KBM-7 (cell line): ENCODE measurements around the gene BLVRA.
"Not testable (repeated sequence)": the region's sequence is repeated elsewhere in the genome, so short reads cannot be mapped to it uniquely, and the experiment has no call there.

Experiments used
- DNase-seq: peaks from one replicate; pipeline ENCODE4 v3.0.0-alpha.2; 2015
- in situ Hi-C: fragments of 300-500 bp; cut with MboI; formaldehyde crosslinking; loops from 2 replicates; pipeline ENCODE4 v1.14.3; 2020; ENCODE audit warnings: low sequenced_read_pairs, low pct_unique_long_range_greater_than_20kb, mixed read lengths

BLVRA gene

DNA sequence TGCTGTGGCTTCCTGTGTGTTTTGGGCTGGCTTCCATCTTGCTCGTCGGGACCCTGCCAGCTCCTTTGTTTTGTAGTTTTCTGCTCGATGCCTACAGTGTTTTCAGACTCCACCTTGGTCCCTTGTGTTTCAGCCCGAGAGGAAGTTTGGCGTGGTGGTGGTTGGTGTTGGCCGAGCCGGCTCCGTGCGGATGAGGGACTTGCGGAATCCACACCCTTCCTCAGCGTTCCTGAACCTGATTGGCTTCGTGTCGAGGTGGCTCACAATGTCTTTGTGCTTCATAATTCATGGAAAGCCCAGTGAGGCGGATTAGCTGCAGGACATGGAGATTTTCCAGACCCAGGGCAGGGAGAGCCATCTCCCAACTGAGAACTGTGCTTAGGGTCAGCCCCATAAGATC lies 29.3 kb downstream of the BLVRA start:
- no peak for DNase-seq
- in situ Hi-C loops = no loop called here

DNA sequence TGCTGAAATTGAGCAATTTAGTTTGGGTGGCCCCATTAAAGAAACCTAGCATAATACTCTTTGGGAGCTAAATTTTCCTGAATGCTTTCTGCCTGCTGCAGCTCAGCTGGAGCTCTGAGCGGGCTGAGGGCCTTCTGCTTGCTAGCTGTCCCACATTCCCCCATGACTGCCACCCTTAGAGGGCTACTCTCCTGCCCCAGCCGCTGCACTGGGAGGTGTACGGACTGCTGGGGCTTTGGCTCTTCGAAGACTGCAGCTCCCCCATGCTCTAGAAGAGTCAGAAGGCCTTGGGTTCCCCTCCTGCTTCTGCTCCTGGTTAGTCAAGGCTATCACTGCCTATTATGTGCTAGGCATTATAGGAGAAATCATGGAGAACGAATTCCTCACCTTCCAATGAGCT lies 31.5 kb downstream of the BLVRA start:
- no peak for DNase-seq
- in situ Hi-C loops = no loop called here

DNA sequence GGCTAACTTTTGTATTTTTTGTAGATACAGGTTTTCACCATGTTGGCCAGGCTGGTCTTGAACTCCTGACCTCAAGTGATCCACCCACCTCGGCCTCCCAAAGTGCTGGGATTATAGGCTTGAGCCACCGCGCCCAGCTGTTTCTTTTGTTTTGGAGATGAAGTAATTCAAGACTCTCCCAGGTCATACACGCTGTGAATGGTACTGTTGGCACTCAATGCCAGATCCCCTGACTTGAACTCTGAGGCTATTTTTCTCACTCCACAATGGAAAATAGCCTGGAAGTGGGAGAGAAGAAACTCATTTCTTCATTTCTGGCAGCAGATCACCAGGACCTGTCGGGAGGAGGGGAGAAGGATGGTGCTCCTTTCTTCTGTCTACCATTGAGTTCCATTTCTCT lies 32.4 kb downstream of the BLVRA start:
- no peak for DNase-seq
- in situ Hi-C loops = no loop called here

DNA sequence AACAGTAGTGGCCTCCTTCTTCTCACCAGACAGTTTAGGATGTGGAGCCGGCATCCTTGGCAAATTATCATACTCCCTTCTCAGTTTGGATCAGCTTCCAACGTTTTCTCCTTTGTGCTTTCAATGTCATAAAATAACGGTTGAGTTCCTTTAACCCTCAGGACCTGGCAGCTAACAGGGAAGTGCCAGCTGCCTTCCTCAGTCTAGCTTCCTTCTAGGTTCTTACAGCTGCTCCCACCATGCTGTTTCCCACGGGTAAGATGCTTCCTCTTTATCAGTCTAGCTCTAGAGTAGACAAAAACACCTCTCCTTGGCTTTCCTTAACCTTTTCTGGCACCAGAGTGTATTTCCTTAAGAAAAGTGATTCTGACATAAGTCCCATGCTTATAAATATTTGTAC lies 33.2 kb downstream of the BLVRA start:
- in situ Hi-C loops = no loop called here
- peak; percentile 55 for DNase-seq

DNA sequence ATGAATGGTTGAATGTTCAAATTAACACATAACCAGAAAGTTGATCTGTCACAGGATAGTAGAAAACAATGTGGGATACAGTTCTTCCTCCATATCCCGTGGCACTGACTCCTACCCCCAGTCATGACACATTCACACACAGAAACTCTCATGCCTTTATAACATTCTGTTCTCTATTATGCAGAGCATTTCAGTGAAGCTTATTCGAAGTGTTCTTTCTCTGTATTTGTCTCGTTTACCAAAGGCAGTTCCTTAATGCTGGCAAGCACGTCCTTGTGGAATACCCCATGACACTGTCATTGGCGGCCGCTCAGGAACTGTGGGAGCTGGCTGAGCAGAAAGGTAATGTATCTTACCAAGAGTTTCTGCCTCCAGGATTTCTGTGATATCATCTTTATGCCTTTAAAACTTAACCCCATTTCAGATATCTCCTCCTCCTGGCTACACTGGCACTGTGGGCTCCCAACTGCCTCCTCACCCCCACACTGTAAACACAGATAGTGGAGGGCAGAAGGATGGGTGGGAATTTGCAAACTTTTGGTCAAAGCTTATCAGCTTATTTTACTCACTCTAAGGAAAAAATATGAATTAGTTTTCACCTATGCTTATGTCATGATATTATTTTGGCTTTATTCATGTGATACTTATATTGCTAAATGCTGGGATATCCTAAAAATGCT lies 34.1 kb downstream of the BLVRA start:
- in situ Hi-C loops = no loop called here
- no peak for DNase-seq

DNA sequence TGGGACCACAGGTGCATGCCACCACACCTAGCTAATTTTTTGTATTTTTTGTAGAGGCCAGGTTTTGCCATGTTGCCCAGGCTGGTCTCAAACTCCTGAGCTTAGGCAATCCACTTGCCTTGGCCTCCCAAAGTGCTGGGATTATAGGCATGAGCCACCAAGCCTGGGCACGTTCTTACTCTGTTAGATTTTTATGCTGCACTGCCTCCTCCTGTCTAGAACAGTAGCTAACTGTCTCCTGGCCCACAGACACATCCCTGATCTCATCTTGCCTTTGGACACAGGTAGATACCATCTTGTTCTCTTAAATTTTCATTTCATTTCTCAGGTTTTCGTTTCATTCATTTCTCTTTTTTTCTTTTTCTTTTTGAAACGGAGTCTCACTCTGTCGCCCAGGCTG lies 41.1 kb downstream of the BLVRA start:
- in situ Hi-C loops = no loop called here
- peak; percentile 7 for DNase-seq

DNA sequence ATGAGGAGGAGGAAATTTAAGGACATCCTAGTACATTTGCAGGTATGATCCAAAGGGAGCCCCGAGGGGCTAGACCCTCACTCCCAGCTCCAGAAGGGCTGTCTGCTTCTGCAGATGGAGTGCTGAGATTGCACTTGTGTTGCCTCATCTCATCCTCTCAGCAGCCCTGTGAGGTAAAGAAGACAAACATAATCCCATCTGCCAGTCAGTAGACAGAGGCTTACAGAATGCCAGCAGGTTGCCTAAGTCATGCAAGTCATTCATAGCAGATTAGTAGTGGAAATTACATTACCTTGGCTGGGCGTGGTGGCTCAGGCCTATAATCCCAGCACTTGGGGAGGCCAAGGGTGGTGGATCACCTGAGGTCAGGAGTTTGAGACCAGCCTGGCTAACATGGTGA lies 45.4 kb downstream of the BLVRA start:
- DNase-seq = no peak
- in situ Hi-C loops = no loop called here

DNA sequence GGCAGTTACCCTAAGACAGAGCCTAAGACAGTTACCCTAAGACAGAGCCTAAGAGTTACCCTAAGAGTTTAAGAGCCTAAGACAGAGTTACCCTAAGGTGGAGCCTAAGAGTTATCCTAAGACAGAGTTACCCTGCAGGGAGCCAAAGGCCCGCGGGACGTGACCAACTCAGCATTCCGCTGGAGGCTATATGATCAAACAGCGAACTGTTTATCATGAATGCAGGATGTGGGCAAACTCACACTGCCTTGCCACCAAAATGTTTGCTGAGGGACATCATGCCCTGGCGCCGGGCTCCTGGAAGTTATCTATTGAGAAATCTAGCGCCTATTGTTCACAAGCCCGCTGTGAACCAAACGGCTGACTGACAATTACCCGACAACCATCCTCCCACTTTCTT lies 49.9 kb downstream of the BLVRA start:
- in situ Hi-C loops = no loop called here
- DNase-seq = no peak

DNA sequence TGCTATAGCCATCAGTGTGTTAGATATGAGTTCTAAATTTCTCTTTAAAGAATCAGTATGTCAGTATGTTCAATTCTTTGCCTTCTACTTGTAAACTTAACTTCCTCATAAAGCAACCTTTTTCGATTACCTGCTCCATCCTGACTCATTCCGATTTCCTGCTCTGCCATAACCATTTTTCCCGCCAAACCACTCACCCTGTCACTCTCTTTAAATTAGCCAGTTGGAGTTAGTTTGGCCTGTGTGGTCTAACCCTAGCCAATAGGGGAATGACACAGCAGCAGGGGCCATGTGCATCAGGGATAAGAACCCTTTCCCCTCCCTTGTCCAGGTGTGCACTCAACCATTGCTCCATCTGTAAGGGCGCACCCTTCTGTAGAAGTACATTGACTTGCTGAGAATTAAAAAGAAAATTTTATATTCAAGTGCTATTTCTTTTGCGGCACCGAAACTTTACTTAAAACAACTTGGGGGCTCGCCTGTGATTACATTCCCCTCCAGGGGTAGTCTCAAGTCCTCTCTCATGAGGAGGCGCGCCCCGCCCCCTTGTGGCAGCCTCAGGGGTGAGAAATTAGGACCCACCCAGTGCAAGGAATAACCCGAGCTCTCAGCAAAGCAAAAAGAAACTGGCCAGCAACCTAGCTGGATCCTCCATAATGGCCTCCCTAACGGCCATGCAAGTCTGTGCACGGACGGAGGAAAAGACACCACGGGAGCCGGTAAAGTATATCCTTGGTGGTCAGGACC lies 51.9 kb downstream of the BLVRA start:
- in situ Hi-C loops = not testable (repeated sequence)
- peak; percentile 26 for DNase-seq

DNA sequence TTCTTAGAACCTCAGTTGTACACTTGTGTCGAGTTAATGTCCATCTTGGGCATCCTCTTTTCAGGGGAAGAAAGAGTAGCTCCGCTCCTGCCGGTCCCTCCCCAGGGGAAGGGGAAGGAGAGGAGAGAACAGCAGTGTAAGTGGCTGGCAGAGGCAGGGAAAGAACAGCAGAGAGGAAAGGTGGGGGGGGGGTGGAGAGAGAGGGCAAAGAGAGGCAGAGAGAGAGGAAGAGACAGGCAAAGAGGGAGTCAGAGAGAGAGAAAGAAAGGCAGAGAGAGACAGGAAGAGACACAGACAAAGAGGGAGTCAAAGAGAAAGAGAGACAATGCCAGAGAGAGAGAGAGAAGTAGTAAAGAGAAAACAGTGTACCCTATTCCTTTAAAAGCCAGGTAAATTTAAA lies 56.9 kb downstream of the BLVRA start:
- in situ Hi-C loops = no loop called here
- no peak for DNase-seq

DNA sequence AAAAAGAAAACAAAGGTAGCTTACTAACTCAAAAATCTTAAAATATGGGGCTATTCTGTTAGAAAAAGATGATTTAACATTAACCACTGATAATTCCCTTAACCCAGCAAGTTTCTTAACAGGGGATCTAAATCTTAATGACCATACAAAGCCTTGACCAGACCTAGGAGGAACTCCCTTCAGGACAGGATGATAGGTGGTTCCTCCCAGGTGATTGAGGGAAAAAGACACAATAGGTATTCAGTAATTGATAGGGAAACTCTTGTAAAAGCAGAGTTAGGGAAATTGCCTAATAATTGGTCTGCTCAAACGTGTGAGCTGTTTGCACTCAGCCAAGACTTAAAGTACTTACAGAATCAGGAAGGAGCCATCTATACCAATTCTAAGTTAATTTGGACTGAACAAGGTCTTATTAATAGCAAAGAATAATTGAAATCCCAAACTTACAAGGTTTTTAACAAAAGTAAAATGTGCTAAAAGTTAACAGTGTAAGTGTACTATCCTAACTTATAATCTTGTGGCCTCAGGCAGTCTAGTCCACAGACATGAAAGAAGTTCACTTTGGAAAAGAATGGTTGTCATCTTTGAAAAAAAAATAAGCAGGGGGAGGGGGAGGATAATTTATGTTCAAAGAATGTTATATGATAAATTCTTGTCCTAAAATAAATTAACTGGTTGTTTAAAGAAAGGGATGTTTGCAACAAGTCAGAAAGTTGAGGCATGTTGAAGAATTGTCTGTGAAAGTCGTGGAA lies 57.7 kb downstream of the BLVRA start:
- in situ Hi-C loops, DNase-seq: not testable (repeated sequence)

DNA sequence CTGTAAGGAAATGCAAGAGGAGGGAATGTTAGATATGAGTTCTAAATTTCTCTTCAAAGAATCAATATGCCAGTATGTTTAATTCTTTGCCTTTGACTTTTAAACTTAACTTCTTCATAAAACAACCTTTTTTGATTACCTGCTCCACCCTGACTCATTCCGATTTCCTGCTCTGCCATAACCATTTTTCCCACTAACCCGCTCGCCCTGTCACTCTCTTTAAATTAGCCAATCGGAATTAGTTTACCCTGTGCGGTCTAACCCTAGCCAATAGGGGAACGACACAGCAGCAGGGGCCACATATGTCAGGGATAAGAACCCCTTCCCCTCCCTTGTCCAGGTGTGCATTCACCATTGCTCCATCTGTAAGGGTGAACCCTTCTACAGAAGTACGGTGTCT lies 64.9 kb downstream of the BLVRA start:
- in situ Hi-C loops, DNase-seq: not testable (repeated sequence)

DNA sequence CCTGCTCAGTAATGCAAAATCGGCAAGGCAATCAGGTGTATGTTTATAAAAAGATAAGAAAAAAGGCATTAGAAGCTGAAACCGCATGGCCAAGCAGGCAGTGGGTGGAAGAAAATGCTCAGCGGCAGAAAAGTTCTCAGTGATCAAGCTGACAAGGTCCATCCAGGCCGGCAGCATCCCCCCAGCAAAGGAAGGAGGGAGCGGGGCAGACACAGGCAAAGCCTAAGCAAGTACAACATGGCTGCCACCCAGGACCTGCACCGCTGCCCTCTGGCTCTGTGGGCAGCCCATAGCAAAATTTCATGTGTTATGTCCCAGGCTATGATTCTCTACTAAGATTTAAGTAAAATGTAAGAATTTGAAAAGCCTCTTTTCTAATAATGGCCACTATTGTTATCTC lies 65.5 kb downstream of the BLVRA start:
- DNase-seq = no peak
- in situ Hi-C loops = no loop called here

DNA sequence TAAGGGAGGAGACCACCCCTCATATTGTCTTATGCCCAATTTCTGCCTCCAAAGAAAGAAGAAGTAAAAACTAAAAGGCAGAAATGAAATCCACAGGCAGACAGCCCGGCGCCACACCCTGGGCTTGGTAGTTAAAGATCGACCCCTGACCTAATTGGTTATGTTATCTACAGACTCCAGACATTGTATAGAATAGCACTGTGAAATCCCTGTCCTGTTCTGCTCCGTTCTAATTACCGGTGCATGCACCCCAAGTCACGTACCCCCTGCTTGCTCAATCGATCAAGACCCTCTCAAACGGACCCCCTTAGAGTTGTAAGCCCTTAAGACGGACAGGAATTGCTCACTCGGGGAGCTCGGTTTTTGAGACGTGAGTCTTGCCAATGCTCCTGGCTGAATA lies 66.0 kb downstream of the BLVRA start:
- DNase-seq, in situ Hi-C loops: not testable (repeated sequence)

DNA sequence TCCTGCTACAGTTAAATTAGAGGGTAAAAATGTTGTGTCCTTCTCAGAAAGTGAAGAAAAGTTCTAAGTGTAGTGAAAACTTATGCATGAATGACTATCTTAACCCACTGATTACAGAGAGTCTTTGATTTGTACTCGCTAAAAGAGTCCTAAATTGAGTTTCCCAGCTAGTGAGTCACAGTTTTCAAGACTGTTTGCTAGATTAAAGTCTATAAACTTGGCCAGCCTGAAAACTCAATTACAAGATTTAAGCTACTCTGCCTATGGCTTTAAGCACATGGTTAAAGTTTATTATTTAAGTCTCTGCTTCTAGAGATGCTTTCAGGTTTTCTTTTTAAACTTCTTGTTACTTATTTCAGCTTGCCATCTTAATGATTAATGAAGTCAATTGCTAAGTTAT lies 66.5 kb downstream of the BLVRA start:
- in situ Hi-C loops = loop anchor here (25.0 kb wide), 1 partner anchor 363 kb away; no protein-coding TSS in a partner anchor
- no peak for DNase-seq

DNA sequence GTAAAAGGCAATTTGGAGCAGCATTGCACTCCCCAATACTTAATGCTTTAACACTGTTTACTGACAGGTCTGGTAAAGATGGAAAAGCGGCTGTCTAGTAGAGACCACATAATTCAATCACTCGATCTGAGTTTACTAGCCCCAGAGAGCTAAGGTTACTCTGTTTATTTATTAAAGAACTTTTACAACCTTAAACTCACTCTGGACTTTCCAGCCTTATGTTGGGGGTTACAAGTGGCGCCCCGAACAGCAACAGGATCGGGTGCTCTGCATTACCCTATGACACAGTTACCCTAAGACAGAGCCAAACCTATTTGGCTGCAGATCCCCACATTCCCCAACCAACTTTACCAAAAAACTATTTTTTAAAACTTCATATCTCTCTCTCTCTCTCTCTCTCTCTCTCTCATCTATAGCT lies 66.9 kb downstream of the BLVRA start:
- no peak for DNase-seq

DNA sequence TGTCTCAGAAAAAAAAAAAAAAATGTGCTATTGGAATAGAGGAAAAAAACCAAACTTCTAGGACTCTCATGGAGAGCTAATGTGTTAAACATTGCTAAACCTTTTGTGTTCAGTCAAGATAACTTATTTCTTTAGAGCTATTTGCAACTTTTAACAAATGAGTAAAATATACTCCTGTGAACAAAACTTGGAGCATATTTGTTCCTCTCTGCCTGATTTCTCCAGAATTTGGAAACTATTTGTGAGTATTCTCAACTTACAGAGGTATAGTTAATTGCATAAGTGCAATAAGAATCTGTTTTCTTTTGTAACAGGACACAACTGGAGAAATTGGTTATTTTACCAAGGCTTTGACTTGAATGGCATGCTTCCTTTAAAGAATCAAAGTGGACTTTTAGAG lies 72.4 kb downstream of the BLVRA start:
- DNase-seq = not testable (repeated sequence)
- in situ Hi-C loops = loop anchor here (25.0 kb wide), 1 partner anchor 369 kb away; no protein-coding TSS in a partner anchor

More for the DNA sequence above, 66.9 kb downstream of the BLVRA start:
- in situ Hi-C loops = loop anchor here (25.0 kb wide), 1 partner anchor 363 kb away; no protein-coding TSS in a partner anchor

DNA sequence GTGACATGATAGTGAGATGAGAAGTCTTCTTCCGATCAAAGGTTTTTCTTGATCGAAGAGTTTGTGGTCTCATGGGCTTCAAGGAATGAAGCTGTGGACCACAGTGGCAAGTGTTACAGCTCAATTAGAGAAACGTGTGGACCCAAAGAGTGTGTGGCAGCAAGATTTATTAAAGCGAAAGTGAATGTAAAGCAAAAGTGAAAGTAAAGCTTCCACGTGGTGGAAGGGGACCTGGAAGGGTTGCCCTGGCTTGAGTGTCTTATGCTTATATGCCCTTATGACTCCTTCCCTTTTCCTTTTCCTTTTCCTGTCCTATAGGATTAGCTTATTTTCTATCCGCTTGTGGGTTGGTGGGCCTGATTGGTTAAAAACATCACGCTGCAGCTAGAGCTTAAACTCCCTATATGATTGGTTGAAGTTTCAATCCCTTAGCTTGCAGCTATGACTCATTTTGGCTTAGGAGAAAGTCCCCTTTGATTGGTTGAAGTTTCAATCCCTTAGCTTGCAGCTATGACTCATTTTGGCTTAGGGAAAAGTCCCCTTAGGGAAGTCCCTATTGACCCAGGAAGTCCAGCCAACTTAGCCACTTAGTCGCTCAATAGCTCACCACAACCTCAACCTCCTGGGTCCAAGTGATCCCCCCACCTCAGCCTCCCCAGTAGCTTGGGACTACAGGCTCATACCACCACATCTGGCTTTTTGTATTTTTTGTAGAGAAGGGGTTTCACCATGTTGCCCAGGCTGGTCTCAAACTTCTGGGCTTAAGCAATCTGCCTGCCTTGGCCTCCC lies 76.2 kb downstream of the BLVRA start:
- in situ Hi-C loops = loop anchor here (25.0 kb wide), 1 partner anchor 372 kb away; no protein-coding TSS in a partner anchor
- peak; percentile 57 for DNase-seq

DNA sequence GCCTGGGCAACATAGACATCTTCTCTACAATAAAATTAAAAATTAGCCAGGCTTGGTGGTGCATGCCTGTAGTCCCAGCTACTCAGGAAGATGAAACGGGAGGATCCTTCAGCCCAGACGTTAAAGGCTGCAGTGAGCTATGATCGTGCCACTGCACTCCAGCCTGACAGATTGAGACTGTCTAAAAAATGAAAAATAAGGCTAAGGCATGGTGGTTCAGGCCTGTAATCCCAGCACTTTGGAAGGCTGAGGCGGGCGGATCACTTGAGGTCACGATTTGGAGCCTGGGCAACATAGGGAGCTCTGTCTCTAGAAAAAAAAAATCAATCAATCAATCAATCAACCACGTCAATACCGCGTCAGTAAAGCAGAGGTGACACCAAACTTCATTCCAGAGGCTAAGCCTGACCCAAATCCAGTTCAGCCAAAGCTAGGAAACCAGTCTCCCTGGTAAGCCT lies 79.8 kb downstream of the BLVRA start:
- no peak for DNase-seq
- in situ Hi-C loops = loop anchor here (25.0 kb wide), 1 partner anchor 376 kb away; no protein-coding TSS in a partner anchor
